G401 (cell line): ENCODE data around the gene KCTD11. TPM values are rescaled to one million over a fixed set of nuclear protein-coding genes. Genes with fewer than 3 reads are reported as not detected.
A peak's percentile ranks its signal among the peaks of the same experiment; 100 is the strongest.
"Not testable (repeated sequence)": the region's sequence is repeated elsewhere in the genome, so short reads cannot be mapped to it uniquely, and the experiment has no call there.

Experiments used
- DNase-seq: peaks from one replicate; pipeline ENCODE4 v3.0.0-alpha.2; 2015; ENCODE audit warnings: low spot score
- in situ Hi-C: cut with HindIII; loops from 2 replicates; pipeline ENCODE4 v1.10.0; 2016; ENCODE audit warnings: low sequenced_read_pairs, mixed read lengths
- total RNA-seq: library from RNA; depleted of rRNA; stranded (reverse); fragments of >200 nt; shearing (Covaris generic); gene quantifications from 2 replicates; pipeline ENCODE4 v1.2.3, GENCODE V29; 2014

The KCTD11 gene
- total RNA-seq, 1 experiment from 2014 or later: 14.3 TPM

DNA sequence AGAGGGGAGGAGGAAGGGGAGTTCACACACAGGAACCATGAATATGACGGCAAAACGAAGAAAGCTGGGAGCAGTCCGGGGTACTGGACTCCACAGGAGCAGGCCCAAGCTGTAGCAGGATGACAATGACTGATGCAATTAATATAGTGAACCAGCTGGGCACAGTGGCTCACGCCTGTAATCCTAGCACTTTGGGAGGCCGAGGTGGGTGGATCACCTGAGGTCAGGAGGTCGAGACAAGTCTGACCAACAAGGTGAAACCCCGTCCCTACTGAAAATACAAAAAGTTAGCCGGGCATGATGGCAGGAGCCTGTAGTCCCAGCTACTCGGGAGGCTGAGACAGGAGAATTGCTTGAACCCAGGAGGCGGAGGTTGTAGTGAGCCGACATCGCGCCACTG, 16.2 kb upstream of the KCTD11 start:
- in situ Hi-C loops, DNase-seq: not testable (repeated sequence)

DNA sequence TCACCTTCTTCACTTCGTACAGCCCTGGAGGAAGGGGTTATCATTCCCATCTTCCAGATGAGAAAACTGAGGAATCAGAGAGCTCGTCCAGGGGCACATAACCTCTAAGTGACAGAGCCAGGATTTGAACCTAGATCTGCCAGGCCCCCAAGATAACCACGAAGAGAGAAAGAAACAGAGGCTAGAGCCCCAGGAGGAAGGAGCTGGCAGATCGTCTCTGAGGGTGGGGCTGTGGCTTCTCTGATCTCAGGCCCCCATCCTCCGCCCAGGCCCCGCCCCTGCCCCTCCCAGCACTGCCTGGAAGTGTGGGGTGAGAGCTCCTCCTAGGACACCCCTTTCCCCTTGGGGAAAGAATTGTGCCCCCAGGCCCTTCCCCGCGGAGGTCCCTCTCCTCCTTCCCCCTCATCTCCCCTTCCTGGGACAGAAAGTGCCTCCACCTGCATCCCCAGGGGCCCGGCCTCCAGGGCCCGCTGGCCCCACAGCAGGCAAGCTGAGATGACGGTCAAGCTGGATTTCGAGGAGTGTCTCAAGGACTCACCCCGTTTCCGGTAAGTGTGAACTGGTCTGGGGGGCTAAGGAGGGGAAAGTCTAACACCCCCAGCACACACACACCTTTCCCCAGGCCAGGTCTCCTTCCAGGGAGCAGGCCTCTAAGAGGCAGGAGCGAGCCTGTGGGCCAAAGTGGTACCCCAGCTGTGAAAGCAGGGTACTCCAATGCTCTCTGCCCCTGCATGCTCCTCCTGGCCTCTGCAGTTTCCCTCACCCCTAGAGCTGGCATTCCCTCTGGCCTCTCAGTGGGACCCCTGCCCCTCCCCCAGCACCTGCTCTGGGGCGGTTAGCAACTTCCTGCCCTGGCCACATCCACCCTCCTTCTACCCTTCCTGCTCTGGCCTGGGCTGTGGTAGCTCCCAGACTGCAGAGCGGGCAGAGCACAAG, 15.5 kb upstream of the KCTD11 start, which contains the start of gene ACAP1:
ACAP1 (plus strand) TSS at position 290 of the 936 bp plus-strand sequence; CDS start at position 496, 206 bp downstream.
- in situ Hi-C loops: no loop called here
- no peak for DNase-seq

DNA sequence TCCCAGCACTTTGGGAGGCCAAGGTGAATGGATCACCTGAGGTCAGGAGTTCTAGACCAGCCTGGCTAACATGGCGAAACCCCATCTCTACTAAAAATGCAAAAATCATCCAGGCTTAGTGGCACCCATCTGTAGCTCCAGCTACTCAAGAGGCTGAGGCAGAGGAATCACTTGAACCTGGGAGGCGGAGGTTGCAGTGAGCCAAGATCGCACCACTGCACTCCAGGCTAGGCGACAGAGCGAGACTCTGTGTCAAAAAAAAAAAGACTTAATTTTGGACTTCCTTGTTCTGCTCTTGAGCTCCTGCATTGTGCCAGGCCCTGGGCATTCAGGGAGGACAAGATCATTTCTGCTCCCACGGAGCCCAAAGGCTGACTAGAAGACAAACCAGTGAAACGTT, 14.4 kb upstream of the KCTD11 start:
- in situ Hi-C loops, DNase-seq: not testable (repeated sequence)

DNA sequence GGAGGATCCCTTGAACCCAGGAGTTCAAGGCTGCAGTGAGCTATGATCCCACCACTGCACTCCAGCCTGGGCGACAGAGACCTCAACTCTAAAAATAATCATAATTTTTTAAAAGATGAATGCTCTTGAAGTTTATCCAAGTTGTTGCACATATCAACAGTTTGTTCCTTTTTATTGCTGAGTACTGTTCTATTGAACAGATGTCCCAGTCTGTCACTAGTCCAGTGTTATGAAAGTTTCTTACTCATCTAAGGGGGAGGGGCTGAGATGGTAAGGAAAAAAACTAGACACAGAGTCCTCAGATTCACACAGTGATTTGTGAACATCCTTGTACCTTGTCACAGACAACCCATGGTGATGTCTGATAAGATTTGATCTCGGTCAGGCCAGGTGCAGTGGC, 11.8 kb upstream of the KCTD11 start:
- no peak for DNase-seq
- in situ Hi-C loops: no loop called here

DNA sequence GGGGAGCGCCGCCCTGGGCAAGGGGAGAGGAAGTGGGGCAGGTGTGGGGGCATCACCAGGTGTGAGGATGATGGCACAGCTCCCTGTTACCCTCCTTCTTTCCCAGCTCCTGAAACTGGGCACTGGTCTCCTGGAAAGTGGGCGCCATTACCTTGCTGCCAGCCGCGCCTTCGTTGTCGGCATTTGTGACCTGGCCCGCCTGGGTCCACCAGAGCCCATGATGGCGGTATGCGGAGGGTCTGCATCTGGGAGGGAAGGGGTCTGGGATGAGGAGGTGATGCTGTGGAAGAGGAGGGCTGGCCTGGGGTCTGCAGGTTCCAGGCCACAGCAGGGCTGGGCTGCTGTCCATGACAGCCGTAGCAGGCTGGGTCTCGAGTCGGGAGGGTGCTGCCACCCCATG, 10.1 kb upstream of the KCTD11 start:
- no peak for DNase-seq
- in situ Hi-C loops: no loop called here

DNA sequence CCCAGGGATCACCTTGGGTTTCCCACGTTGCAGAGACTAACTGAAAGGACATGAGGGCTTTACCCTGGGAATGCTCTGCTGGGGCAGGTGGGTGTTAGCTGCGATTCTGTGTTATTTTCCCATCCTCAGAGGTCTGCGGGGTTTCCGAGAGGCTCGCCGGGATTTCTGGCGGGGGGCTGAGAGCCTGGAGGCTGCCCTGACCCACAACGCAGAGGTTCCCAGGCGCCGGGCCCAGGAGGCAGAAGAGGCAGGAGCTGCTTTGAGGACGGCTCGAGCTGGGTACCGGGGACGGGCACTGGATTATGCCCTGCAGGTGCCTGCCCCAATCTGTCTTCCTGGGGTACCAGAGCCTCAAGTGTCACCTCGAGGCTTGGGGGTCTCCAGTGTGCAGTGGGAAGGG, 8.7 kb upstream of the KCTD11 start:
- in situ Hi-C loops: no loop called here
- DNase-seq: no peak

DNA sequence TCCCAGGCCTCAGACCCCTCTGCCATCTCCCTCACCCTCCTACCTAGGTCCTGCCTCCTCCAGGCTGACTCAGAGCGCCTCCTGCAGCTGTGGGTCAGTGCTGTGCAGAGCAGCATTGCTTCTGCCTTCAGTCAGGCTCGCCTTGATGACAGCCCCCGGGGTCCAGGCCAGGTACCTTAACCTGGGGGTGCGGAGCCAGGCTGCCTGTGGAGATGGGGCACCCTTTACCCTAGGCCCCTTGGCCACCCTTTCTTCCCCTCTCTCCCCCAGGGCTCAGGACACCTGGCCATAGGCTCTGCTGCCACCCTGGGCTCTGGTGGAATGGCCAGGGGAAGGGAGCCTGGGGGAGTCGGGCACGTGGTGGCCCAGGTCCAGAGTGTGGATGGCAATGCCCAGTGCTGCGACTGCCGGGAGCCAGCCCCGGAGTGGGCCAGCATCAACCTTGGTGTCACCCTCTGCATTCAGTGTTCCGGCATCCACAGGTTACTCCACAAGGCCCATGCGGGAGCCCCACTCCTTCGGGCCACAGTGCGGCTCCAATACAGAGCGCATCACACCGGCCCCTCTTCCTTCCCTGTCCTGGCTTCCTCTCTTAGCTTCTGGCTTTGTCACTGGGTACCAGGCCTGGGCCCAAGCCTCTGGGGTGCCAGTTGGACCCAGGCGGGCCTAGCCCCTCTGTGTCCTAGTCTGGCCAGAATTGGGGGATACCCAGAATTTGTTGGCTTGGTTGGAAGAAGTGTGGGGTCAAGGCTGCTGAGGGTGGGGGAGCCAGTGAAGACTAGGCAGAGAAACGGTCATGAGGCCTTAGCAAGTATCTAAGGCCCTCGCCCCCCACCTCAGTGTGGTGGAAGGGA, 5.0 kb upstream of the KCTD11 start:
- no peak for DNase-seq
- in situ Hi-C loops: no loop called here

DNA sequence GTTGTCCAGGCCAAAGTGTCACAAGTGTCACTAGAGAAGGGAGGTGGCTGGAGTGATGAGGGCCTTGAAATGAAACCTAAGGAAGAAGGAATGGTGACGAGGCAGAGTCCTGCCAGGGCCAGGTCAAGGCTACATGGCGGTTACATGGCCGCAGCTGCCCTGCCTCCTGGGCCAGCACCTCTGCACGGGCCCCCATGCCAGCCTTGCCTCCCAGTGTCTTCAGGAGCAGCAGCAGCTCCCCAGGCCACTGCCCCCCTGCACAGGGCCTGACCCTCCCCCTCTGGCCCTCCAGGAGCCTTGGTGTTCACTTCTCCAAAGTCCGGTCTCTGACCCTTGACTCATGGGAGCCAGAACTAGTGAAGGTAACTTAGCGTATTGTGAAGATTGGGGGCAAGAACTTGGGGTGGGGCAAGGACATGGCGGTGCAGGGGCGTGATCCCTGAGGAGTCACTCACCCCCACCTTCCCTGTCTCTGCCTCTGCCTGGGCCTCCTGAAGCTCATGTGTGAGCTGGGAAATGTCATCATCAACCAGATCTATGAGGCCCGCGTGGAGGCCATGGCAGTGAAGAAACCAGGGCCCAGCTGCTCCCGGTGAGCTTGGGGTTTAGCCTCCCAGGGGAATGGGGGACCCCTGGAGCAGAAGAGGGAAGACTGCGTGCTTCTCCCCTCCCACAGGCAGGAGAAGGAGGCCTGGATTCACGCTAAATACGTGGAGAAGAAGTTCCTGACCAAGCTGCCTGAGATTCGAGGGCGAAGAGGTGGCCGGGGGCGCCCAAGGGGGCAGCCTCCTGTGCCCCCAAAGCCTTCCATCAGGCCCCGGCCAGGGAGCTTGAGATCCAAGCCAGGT, 4.1 kb upstream of the KCTD11 start:
- in situ Hi-C loops: no loop called here
- no peak for DNase-seq

DNA sequence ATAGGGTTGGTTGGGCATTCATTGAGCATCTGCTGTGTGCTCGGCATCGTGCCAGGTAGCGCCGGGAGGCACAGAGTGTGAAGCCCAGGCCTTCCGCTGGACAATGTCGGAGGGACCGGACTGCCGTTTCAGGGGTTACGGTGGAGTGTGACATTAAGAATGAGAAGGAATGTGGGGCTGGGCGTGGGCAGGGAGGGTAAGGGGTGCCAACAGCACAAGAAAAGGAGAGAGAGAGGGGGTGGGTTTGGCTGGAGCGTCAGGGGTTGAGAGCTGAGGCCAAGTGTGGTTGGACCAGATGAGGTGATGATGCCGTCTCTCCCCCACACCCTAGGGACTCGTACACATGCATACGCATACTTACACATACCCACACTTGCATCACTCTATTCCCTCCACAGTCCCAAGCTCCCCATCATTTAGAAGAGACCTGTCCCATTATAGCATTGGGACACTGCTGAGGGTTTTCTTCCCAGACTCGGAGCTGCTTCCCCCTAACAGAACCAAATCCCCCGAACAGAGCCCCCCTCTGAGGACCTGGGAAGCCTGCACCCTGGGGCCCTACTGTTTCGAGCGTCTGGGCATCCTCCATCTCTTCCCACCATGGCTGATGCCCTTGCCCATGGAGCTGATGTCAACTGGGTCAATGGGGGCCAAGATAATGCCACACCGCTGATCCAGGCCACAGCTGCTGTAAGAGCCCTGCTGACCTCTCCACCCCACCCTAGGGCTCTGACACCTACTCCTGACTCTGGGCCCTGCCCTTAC, 3.3 kb upstream of the KCTD11 start:
- in situ Hi-C loops: no loop called here
- peak; percentile 66 for DNase-seq

DNA sequence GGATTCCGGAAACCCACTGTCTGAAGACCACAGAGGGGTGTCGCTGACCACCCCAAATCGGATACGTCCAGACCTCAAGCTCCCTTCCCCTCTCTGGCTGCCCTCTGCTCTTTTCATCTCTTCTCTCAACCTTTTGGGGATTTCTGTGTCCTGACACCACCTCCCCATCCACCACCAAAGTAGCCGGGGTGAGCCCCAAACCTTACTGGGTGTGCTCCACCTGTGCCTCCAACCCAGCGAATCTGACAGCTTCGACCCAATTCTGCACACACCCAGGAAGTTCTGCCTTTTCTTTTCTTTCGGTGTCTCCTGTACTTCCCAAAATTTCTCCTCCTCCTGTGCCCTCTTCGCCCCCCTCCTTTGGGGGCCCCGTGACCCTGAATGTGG, 534 bp downstream of the KCTD11 start:
- in situ Hi-C loops: no loop called here
- no peak for DNase-seq

DNA sequence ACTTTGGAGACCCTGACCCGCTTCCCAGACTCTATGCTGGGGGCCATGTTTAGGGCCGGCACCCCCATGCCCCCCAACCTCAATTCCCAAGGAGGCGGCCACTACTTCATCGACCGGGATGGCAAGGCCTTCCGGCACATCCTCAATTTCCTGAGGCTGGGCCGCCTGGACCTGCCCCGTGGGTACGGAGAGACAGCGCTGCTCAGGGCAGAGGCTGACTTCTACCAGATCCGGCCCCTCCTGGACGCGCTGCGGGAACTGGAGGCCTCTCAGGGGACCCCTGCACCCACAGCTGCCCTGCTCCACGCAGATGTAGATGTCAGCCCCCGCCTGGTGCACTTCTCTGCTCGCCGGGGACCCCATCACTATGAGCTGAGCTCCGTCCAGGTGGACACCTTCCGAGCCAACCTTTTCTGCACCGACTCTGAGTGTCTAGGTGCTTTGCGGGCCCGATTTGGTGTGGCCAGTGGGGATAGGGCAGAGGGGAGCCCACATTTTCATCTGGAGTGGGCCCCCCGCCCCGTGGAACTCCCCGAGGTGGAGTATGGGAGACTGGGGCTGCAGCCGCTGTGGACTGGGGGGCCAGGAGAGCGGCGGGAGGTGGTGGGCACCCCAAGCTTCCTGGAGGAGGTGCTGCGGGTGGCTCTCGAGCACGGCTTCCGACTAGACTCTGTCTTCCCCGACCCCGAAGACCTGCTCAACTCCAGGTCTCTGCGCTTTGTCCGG, 1.1 kb downstream of the KCTD11 start:
- DNase-seq: no peak
- in situ Hi-C loops: no loop called here

DNA sequence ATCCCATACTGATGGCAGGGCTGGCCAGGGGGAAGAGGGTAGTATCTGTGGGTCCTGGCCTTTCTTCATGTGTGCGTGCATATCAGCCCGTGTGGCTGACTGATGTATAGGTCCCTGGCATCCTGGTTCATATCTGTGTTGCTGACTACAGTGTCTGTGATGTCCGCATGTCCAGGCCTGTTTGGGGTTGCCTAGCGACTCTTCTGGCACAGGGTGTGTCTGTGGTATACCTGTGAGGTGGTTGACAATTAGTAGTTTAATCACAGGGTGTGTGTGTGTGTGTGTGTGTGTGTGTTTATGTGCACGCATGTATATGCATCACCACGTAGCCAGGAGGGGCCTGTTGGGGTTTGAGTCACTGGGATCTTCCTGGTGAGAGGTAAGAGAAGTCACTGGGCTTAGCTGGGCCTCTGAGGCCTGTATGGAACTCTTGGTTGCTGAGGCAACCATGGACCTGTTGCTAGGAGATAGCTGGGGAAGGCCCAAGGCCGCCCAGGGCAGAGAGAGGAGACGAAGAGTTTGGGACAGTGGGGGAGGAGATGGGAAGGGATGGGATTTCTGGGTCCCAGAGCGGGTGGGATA, 2.4 kb downstream of the KCTD11 start:
- DNase-seq: no peak
- in situ Hi-C loops: no loop called here

DNA sequence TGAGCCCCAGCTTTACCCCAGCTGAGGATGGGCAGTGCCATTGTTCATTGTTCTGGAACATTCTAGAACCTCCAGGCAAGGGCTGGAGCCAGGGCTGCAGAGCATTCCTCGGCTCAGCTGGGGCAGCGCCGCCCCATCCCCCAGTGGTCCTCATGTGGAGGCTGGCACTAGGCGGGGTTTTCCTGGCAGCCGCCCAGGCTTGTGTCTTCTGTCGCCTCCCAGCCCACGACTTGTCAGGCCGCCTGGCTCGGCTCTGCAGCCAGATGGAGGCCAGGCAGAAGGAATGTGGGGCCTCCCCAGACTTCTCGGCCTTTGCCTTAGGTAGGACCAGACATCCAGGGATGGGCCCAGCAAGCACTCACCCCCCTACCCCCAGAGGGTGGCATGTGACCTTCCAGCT, 3.1 kb downstream of the KCTD11 start, which contains the start of gene TMEM95:
TMEM95 (plus strand) TSS at position 104 of the 400 bp plus-strand sequence; CDS start at position 153, 49 bp downstream.
- in situ Hi-C loops: no loop called here
- DNase-seq: peak; percentile 36

DNA sequence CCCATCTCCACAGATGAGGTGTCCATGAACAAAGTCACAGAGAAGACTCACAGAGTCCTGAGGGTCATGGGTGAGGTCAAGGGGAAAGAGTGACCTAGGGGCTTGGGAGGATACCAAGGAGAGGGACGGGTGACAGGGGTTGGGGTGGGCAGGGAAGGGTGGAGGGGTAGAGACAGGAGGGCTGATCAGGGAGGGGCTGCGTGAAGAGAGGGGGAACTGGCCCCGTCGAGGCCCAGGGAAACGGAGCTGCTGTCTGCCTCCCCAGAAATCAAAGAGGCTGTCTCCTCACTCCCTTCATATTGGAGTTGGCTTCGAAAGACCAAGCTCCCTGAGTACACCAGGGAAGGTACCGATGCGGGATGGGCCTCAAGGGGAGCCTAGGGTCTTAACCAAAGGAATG, 3.6 kb downstream of the KCTD11 start:
- DNase-seq: no peak
- in situ Hi-C loops: no loop called here

DNA sequence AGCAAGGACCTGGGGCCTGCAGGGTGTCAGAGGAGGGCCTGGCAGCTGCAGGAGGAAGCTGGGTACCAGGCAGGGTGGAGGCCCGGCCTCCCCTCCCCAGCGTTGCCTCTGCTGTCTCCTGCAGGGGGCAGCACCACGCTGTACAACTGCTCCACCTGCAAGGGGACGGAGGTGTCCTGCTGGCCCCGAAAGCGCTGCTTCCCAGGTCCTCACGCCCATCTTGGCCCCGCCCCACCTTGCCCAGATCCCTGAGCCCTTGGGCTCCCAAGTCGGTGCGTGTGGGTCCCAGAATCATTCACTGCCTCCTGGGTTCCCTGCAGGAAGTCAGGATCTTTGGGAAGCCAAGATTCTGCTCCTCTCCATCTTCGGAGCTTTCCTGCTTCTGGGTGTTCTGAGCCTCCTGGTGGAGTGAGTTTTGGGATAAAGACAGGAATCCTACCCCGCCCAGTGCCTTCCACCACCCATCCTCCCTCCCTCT, 4.1 kb downstream of the KCTD11 start:
- peak; percentile 82 for DNase-seq
- in situ Hi-C loops: no loop called here

DNA sequence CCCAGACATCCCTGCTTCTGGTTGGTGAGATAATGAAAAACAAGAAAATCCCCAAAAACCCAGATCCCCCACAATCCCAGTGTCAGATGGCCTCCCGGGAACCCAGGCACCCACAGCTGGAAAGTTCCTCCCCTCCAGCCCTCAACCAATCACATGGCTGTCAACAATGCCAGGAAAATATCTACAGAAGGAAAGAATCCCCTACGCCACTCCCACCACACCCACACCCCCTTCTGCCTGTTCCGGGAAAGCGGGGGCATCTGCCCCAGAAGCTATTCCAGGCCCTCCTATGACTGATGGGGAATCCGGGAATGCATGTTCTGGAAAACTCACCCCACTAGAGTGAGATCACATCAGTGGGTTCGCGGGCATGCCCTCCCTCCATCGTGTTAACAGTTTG, 4.8 kb downstream of the KCTD11 start:
- in situ Hi-C loops: no loop called here
- no peak for DNase-seq

DNA sequence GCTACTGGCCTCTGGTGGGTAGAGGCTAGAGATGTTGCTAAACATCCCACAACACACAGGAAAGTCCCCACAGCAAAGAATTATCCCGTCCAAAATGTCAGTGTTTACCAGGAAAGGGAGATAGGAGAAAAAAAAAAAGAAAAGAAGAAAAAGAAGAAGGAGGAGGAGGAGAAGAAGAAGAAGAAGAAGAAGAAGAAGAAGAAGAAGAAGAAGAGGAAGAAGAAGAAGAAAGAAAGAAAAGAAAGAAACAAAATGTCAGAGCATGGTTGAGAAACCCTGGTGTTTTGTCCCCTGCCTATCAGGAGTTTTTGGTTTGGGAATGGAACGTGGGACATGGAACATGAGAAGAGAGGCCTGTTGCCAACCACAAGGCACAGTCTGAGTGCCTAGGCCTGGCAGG, 5.4 kb downstream of the KCTD11 start:
- in situ Hi-C loops: no loop called here

More for the DNA sequence above, 5.4 kb downstream of the KCTD11 start:
- DNase-seq: no peak
